K562 (cell line): ENCODE data around the gene LBX1. TPM values are rescaled to one million over a fixed set of nuclear protein-coding genes. Genes with fewer than 3 reads are reported as not detected.

ENCODE experiments used
- ATAC-seq: fragments of 200-7000 bp; cut with Tn5 transposase; 3 replicates; pipeline ENCODE4 v1.9.1; 2020; ENCODE audit warnings: moderate library complexity
- BruUV-seq: library from RNA; stranded (reverse); fragments of 400-500 nt; replicated peaks from 2 replicates; lab custom pipeline; 2021; lab: Mats Ljungman, UMichigan
- CTCF ChIA-PET: fragments of 300-600 bp; formaldehyde crosslinking; extraction: SDS; loops from one replicate; lab custom pipeline; 2021; ENCODE audit warnings: low intra/inter-chr PET ratio; lab: Yijun Ruan, JAX
- POLR2A ChIA-PET: fragments of 300-600, 350-650 bp; sonication (Branson Sonifier 250); formaldehyde crosslinking; extraction: SDS; loops from one replicate; lab custom pipeline; 2021; ENCODE audit warnings: antibody characterized with exemption, inconsistent platforms; lab: Yijun Ruan, JAX
- DNase-seq, 4 experiments: peaks; one replicate each; pipeline versions ENCODE4 v3.0.0 to v3.0.0-alpha.2; 2011 to 2018; ENCODE audit warnings: low spot score in 3 of 4, mixed read lengths in 3 of 4; ENCODE audit errors: extremely low read depth in 1 of 4
- FAIRE-seq: peaks from 2 replicates; lab custom pipeline; 2011; peaks lifted over from hg19 to GRCh38; lab: Jason Lieb, UNC
- H2AFZ ChIP-seq: 2 replicates; pipeline ENCODE4 v1.6.0; 2011; ENCODE audit warnings: low read depth, low read length, control low read depth, inconsistent platforms
- H3K27ac ChIP-seq: fragments of 200-600 bp; 3 replicates; pipeline ENCODE4 v1.8.0; 2011; ENCODE audit warnings: low read depth, mild to moderate bottlenecking, control low read depth, inconsistent platforms, low read length, moderate library complexity, mixed read lengths; ENCODE audit errors: extremely low read depth
- H3K27me3 ChIP-seq, 2 experiments: fragments of 300-600 bp in 1 of 2; 2 replicates in 1 of 2; 3 replicates in 1 of 2; pipeline versions ENCODE4 v1.6.0 to v1.8.0; 2011; ENCODE audit warnings: inconsistent platforms in 2 of 2, low read length in 2 of 2, mild to moderate bottlenecking in 1 of 2, mixed read lengths in 1 of 2, moderate library complexity in 1 of 2; ENCODE audit not compliant: control insufficient read depth in 2 of 2, insufficient read depth in 2 of 2
- H3K36me3 ChIP-seq: fragments of 300-600 bp; 3 replicates; pipeline ENCODE4 v1.8.0; 2011; ENCODE audit warnings: mild to moderate bottlenecking, low read length, inconsistent platforms; ENCODE audit not compliant: control insufficient read depth, insufficient read depth
- H3K4me1 ChIP-seq, 2 experiments: fragments of 200-600 bp in 1 of 2; replicated peaks in 1 of 2; 2 replicates in 1 of 2; 3 replicates in 1 of 2; pipeline versions ENCODE4 v1.5.1 to v1.8.0; 2011; ENCODE audit warnings: inconsistent platforms in 2 of 2, low read length in 2 of 2, mild to moderate bottlenecking in 1 of 2, mixed read lengths in 1 of 2, moderate library complexity in 1 of 2; ENCODE audit not compliant: control insufficient read depth in 2 of 2, insufficient read depth in 2 of 2
- H3K4me2 ChIP-seq: 2 replicates; pipeline ENCODE4 v1.6.1; 2011; ENCODE audit warnings: low read length, control low read depth, inconsistent platforms, mixed read lengths; ENCODE audit not compliant: insufficient read depth
- H3K4me3 ChIP-seq: fragments of 200-600 bp; sonication (generic), shearing (Covaris generic); 2 replicates; pipeline ENCODE4 v1.5.1; 2016; ENCODE audit warnings: control low read depth, inconsistent platforms
- H3K79me2 ChIP-seq: fragments of 200-600 bp; 3 replicates; pipeline ENCODE4 v1.8.0; 2011; ENCODE audit warnings: low read length, inconsistent platforms; ENCODE audit not compliant: control insufficient read depth, insufficient read depth
- H3K9ac ChIP-seq, 2 experiments: 2 replicates each; pipeline versions ENCODE4 v1.6.0 to v1.6.1; 2011; ENCODE audit warnings: low read depth in 2 of 2, low read length in 2 of 2, control low read depth in 1 of 2, inconsistent platforms in 1 of 2, mild to moderate bottlenecking in 1 of 2, mixed read lengths in 1 of 2; ENCODE audit not compliant: insufficient read depth in 1 of 2
- H3K9me1 ChIP-seq: one replicate; pipeline ENCODE4 v1.6.0; 2011; ENCODE audit warnings: inconsistent platforms, mild to moderate bottlenecking, low read length, moderate library complexity; ENCODE audit not compliant: control insufficient read depth, insufficient read depth
- H3K9me3 ChIP-seq: replicated peaks from 2 replicates; pipeline ENCODE4 v1.5.1; 2011; ENCODE audit warnings: low read depth, low read length, inconsistent platforms; ENCODE audit not compliant: control insufficient read depth, insufficient read depth
- H4K20me1 ChIP-seq: replicated peaks from 2 replicates; pipeline ENCODE4 v1.6.1; 2011; ENCODE audit warnings: low read length, inconsistent platforms, mixed read lengths; ENCODE audit not compliant: control insufficient read depth, insufficient read depth
- AFF1 ChIP-seq, 2 experiments: fragments of 450-650 bp; IDR thresholded peaks; 2 replicates each; pipeline ENCODE4 v1.6.1; 2018; ENCODE audit warnings: mild to moderate bottlenecking in 2 of 2, low read depth in 1 of 2; ENCODE audit not compliant: partially characterized antibody in 2 of 2
- ATF7 ChIP-seq: fragments of 450-650 bp; IDR thresholded peaks from 2 replicates; pipeline ENCODE4 v1.7.1; 2014; ENCODE audit warnings: mild to moderate bottlenecking, moderate library complexity
- HCFC1 ChIP-seq: IDR thresholded peaks from 2 replicates; pipeline ENCODE4 v1.6.1; 2012; ENCODE audit warnings: low read depth, low read length, improper control_type of control experiment
- HIVEP1 ChIP-seq: fragments of 250-450 bp; sonication (Bioruptor Pico); IDR thresholded peaks from 2 replicates; pipeline ENCODE4 v1.4.0; 2020; ENCODE audit warnings: mild to moderate bottlenecking
- MITF ChIP-seq: IDR thresholded peaks from 2 replicates; pipeline ENCODE4 v1.6.1; 2014; ENCODE audit warnings: antibody characterized with exemption
- MNT ChIP-seq, 2 experiments: fragments of 450-650 bp; conservative IDR thresholded peaks; 2 replicates each; pipeline ENCODE4 v1.6.1; 2017; ENCODE audit warnings: mild to moderate bottlenecking in 2 of 2, moderate library complexity in 2 of 2
- NR2F6 ChIP-seq: fragments of 450-650 bp; formaldehyde crosslinking; IDR thresholded peaks from 2 replicates; pipeline ENCODE4 v1.4.0; 2020; ENCODE audit warnings: mild to moderate bottlenecking
- POLR2B ChIP-seq: fragments of 450-650 bp; IDR thresholded peaks from 2 replicates; pipeline ENCODE4 v1.6.1; 2018; ENCODE audit warnings: low read depth; ENCODE audit not compliant: partially characterized antibody
- PURB ChIP-seq: sonication (generic); formaldehyde crosslinking; IDR thresholded peaks from 2 replicates; pipeline ENCODE4 v1.9.0; 2021; ENCODE audit warnings: low read depth, mild to moderate bottlenecking, missing genetic modification reagents
- SREBF2 ChIP-seq: sonication (generic); formaldehyde crosslinking; IDR thresholded peaks from 2 replicates; pipeline ENCODE4 v1.4.0; 2020; ENCODE audit warnings: mild to moderate bottlenecking, missing genetic modification reagents
- TRIM24 ChIP-seq, 2 experiments: fragments of 450-650 bp; IDR thresholded peaks; 2 replicates each; pipeline ENCODE4 v1.6.1; 2016
- YY1 ChIP-seq, 3 experiments: IDR thresholded peaks; 2 replicates each; pipeline ENCODE4 v1.6.1; 2011; ENCODE audit warnings: low read length in 2 of 3, mild to moderate bottlenecking in 2 of 3, moderate library complexity in 2 of 3, borderline replicate concordance in 1 of 3, control low read depth in 1 of 3, low read depth in 1 of 3; ENCODE audit not compliant: insufficient read depth in 3 of 3, insufficient replicate concordance in 2 of 3, control insufficient read depth in 1 of 3, insufficient read length in 1 of 3; ENCODE audit errors: extremely low read depth in 1 of 3
- ZNF23 ChIP-seq: fragments of 250-450 bp; sonication (Bioruptor Pico); IDR thresholded peaks from 2 replicates; pipeline ENCODE4 v1.4.0; 2020; ENCODE audit warnings: mild to moderate bottlenecking
- ZNF316 ChIP-seq: fragments of 450-650 bp; IDR thresholded peaks from 2 replicates; pipeline ENCODE4 v1.6.1; 2016
- ZNF444 ChIP-seq: fragments of 250-450 bp; sonication (Bioruptor Pico); IDR thresholded peaks from 2 replicates; pipeline ENCODE4 v1.4.0; 2020; ENCODE audit warnings: mild to moderate bottlenecking, moderate library complexity
- WGBS: fragments of 100-300 bp; shearing (Covaris generic); methylation state at CpG from one replicate; pipeline ENCODE4 v1.1.6; 2016; ENCODE audit warnings: low coverage, mixed read lengths; ENCODE audit not compliant: insufficient coverage; ENCODE audit errors: missing lambda C conversion rate; 5-methylcytosine and 5-hydroxymethylcytosine counted together
- in situ Hi-C: fragments of 300-500 bp; cut with MboI; formaldehyde crosslinking; loops from 4 replicates; pipeline ENCODE4 v1.15.0; 2018; ENCODE audit warnings: inconsistent platforms, mixed read lengths
- intact Hi-C: fragments of 100-400 bp; cut with micrococcal nuclease; formaldehyde crosslinking; loops from 2 replicates; pipeline ENCODE4 v1.14.2; 2022
- polyA plus RNA-seq, 8 experiments: library from polyadenylated mRNA; depleted of rRNA in 4 of 8; stranded (reverse) in 5 of 8; unstranded in 3 of 8; fragments of >200 nt; fragmentation: Nextera tagmentation in 2 of 8; fragmentation: Illumina TruSeq in 1 of 8; extraction: Ambion mirVana in 2 of 8; extraction: Trizol in 1 of 8; gene quantifications; 2 replicates each; pipeline versions ENCODE4 v1.2.1 to v1.2.3, GENCODE V29; 2011 to 2014; ENCODE audit warnings: inconsistent platforms in 1 of 8, missing spikeins in 1 of 8
- total RNA-seq, 7 experiments: library from RNA; depleted of rRNA in 6 of 7; stranded (reverse); fragments of >200 nt in 6 of 7; fragmentation: Illumina TruSeq in 2 of 7; extraction: Trizol in 2 of 7; gene quantifications; 2 replicates each; pipeline versions ENCODE4 v1.2.1 to v1.2.3, GENCODE V29; 2011 to 2021; ENCODE audit warnings: low replicate concordance in 1 of 7

The LBX1 gene
- total and polyA plus RNA-seq, 9 of the 15 experiments (the other 6 are each of a cell fraction or from before 2014, with no cell fraction given): not detected

- WGBS: 9% methylated on average over 4 of the region's 4 CpGs
- Histone ChIP-seq H3K27me3 (peaks cover 0 to 20% of the 10 kb centered on the region in 2 experiments; a peak in 3 of 5 replicates), H3K4me1 (peaks cover 8% of the 10 kb centered on the region in 2 experiments; a peak in 2 of 5 replicates), H4K20me1 (no peaks in the 10 kb centered on the region), H3K36me3 (no peaks in the 10 kb centered on the region), H3K27ac (no peak overlapping the region), H3K4me2 (no peak overlapping the region), H2AFZ (no peak overlapping the region), H3K79me2 (no peaks in the 10 kb centered on the region), H3K4me3 (no peak overlapping the region), H3K9me1 (no peaks in the 10 kb centered on the region), H3K9ac (no peak overlapping the region), H3K9me3 (no peaks in the 10 kb centered on the region)
- FAIRE-seq (peak; percentile 86), ATAC-seq (peak; percentile 86), DNase-seq (peak; percentile 43 to 60 (median 56))
- BruUV-seq: no TSS peak
- in situ Hi-C loops (no loop called here), intact Hi-C loops (no loop called here)
- ChIA-PET POLR2A (no interaction called here), CTCF (no interaction called here)
- no peak for TF ChIP-seq ATF7
- TF ChIP-seq NR2F6 (CRISPR knock-in tag): no peak
- TF ChIP-seq ZNF444: no peak
- no peak for TF ChIP-seq ZNF316
- TF ChIP-seq ZNF23: no peak
- no peak for TF ChIP-seq HIVEP1 (CRISPR knock-in tag)
- TF ChIP-seq YY1 (IDR thresholded peaks at IDR 0.05; ENCODE audit: borderline replicate concordance in 1 of 3, control insufficient read depth in 1 of 3, extremely low read depth in 1 of 3, insufficient read depth in 3 of 3, insufficient read length in 1 of 3, insufficient replicate concordance in 2 of 3, low read depth in 1 of 3, low read length in 2 of 3): peak; percentile 13 to 79 (median 28)
- no peak for TF ChIP-seq MNT (conservative IDR thresholded peaks at IDR 0.05)
- no peak for TF ChIP-seq POLR2B
- TF ChIP-seq MITF: no peak
- peak; percentile 81 for TF ChIP-seq HCFC1
- TF ChIP-seq AFF1 (IDR thresholded peaks at IDR 0.05; ENCODE audit: low read depth in 1 of 2, partially characterized antibody in 2 of 2): peak in 1 of 2 experiments; percentile 90
- no peak for TF ChIP-seq PURB (CRISPR knock-in tag)
- TF ChIP-seq TRIM24 (IDR thresholded peaks at IDR 0.05): no peak
- TF ChIP-seq SREBF2: no peak
These were observed 29.1 kb upstream of the LBX1 start for GRCh38 chr10:101258179-101258885.
